Ascending aorta (tissue), 2 donors: ENCODE measurements around the gene ADGRG1. TPM values are rescaled to one million over a fixed set of nuclear protein-coding genes. Genes with fewer than 3 reads are reported as not detected.

Source experiments
- DNase-seq, 2 donors: peaks; one replicate each; pipeline ENCODE4 v3.0.0-alpha.2; 2019; ENCODE audit warnings: low spot score in 2 of 2
- H3K27ac ChIP-seq, 2 donors: fragments of 200-600 bp; sonication (generic); one replicate each; pipeline ENCODE4 v1.5.1; 2016 to 2017; ENCODE audit warnings: mild to moderate bottlenecking in 1 of 2
- H3K27me3 ChIP-seq: fragments of 200-600 bp; sonication (generic); one replicate; pipeline ENCODE4 v1.5.1; 2017
- H3K36me3 ChIP-seq, 2 donors: fragments of 200-600 bp; sonication (generic); one replicate each; pipeline ENCODE4 v1.5.1; 2016
- H3K4me1 ChIP-seq, 2 donors: fragments of 200-600 bp; sonication (generic); one replicate each; pipeline ENCODE4 v1.5.1; 2016 to 2017; ENCODE audit warnings: mild to moderate bottlenecking in 1 of 2
- H3K4me3 ChIP-seq, 2 donors: fragments of 200-600 bp; sonication (generic); one replicate each; pipeline ENCODE4 v1.5.1; 2016 to 2017; ENCODE audit warnings: mild to moderate bottlenecking in 1 of 2
- H3K9me3 ChIP-seq, 2 donors: fragments of 200-600 bp; sonication (generic); one replicate each; pipeline ENCODE4 v1.5.1; 2016
- intact Hi-C: fragments of 100-400 bp; cut with DNase I; formaldehyde crosslinking; loops from one replicate; pipeline ENCODE4 v1.15.1; 2023
- total RNA-seq: library from RNA; depleted of rRNA; stranded (reverse); fragments of >200 nt; gene quantifications from one replicate; pipeline ENCODE4 v1.1.0, GENCODE V29; 2016
- TF ChIP-seq, protein P1 (sequence below), 3 experiments: fragments of 200-600 bp in 2 of 3; fragments of 450-650 bp in 1 of 3; sonication (generic) in 2 of 3; IDR thresholded peaks; one replicate each; pipeline ENCODE4 v1.5.1; 2016 to 2019; ENCODE audit warnings: antibody characterized with exemption in 3 of 3, mild to moderate bottlenecking in 1 of 3, moderate library complexity in 1 of 3

ADGRG1 gene
- total RNA-seq: 343 TPM

DNA sequence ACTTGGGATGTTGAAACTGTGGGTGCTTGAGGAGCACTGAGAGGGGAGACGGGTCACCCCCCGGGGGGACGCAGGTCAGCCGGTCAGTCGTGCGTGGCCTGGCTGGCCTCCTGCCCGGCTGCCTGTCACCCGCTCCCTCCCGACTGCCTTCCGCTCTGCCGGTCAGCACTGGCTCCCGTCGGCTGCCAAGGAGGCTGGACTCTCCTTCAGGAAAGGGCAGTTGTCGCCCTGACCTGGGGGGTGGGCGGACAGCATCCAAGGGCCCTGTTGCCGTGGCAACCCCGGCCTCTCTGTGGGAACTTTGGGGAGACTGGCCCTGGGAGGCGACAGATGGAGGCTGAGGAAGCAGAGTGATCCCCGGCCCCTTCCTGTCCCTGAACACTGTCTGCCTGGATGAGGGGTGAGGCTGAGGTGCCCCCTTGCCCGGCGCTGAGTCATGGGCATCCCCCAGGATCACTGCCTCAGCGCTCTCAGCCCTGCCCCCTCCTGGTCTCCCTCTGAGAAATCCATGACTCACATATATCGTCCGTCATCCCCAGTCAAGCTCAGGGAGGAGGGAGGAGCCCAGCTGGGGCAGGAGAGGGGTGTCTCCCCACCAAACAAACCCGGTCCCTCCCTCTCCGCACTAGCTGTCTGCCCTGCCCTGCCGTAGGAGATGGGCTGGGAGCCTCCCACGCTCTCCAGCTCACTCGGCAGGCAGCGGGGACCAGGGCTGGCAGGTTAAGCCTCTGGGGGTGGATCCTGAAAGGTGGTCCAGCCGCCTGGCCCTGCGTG lies at the start of gene ADGRG1:
ADGRG1 (plus strand) TSS at position 623 of the 774 bp plus-strand sequence. CDS start 21,658 bp downstream, outside the sequence.
- Histone ChIP-seq H3K36me3 (no peaks in the 10 kb centered on the region), H3K9me3 (no peaks in the 10 kb centered on the region), H3K4me3 (peak within 1 kb of the TSS; percentile 28 to 32), H3K27ac (peak within 1 kb of the TSS; percentile 4 to 12), H3K27me3 (no peaks in the 10 kb centered on the region), H3K4me1 (peaks cover 0 to 5% of the 10 kb centered on the region in 2 donors)
- DNase-seq: peak; percentile 43 to 85
- TF ChIP-seq, protein P1, sequence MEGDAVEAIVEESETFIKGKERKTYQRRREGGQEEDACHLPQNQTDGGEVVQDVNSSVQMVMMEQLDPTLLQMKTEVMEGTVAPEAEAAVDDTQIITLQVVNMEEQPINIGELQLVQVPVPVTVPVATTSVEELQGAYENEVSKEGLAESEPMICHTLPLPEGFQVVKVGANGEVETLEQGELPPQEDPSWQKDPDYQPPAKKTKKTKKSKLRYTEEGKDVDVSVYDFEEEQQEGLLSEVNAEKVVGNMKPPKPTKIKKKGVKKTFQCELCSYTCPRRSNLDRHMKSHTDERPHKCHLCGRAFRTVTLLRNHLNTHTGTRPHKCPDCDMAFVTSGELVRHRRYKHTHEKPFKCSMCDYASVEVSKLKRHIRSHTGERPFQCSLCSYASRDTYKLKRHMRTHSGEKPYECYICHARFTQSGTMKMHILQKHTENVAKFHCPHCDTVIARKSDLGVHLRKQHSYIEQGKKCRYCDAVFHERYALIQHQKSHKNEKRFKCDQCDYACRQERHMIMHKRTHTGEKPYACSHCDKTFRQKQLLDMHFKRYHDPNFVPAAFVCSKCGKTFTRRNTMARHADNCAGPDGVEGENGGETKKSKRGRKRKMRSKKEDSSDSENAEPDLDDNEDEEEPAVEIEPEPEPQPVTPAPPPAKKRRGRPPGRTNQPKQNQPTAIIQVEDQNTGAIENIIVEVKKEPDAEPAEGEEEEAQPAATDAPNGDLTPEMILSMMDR (IDR thresholded peaks at IDR 0.05): no peak
- intact Hi-C loops: loop anchor here (5.0 kb wide), 1 partner anchor 421 kb away; no protein-coding TSS in a partner anchor

DNA sequence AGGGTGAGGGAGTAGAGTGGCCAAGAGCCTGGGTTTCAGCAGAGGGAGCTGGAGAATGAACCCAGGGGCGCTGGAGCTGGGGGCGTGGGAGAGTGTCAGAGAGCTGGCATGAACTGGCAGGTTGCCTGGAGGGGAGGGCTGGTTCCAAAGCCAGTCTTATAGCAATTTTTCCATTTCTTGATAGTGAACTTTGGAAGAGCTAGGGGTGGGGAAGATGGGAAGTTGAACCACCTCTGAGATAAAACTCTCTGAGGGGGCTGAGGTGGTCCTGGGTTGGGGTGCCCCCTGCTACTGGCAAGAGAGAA lies 49.1 kb upstream of the ADGRG1 start:
- no peak for DNase-seq
- intact Hi-C loops: no loop called here
- Histone ChIP-seq H3K27me3 (no peaks in the 10 kb centered on the region), H3K4me1 (no peaks in the 10 kb centered on the region), H3K27ac (no peak overlapping the region), H3K36me3 (no peaks in the 10 kb centered on the region), H3K9me3 (no peaks in the 10 kb centered on the region), H3K4me3 (no peak overlapping the region)
- TF ChIP-seq, protein P1 (IDR thresholded peaks at IDR 0.05): no peak

DNA sequence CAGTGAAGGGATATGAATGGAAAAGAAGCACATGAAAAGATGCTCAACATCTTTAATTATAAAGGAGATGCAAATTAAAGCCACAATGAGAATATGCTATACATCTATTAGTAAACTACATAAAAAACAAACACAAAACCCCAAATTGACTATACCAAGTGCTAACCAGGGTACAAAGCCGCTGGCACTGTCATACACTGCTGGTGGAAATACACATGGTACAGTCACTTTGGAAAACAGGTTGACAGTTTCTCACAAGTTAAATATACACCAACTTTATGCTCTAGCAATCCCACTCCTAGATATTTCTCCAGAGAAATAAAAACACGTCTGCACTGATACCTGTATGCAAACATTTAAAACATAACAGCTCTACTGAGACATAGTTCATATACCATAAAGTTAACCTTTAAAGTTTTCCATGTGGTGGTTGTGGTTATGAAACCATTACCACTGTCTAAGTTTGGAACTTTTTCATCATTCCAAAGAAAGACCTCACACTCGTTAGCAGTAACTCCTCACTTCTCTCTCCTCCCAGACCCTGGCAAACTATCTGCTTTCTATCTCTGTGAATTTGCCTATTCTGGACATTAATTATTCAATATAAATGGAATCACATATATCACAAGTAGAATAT lies 43.3 kb upstream of the ADGRG1 start:
- Histone ChIP-seq H3K4me1 (no peaks in the 10 kb centered on the region), H3K36me3 (no peaks in the 10 kb centered on the region), H3K27ac (no peak overlapping the region), H3K27me3 (no peaks in the 10 kb centered on the region), H3K4me3 (no peak overlapping the region), H3K9me3 (no peaks in the 10 kb centered on the region)
- intact Hi-C loops: no loop called here
- no peak for DNase-seq
- TF ChIP-seq, protein P1 (IDR thresholded peaks at IDR 0.05): no peak

DNA sequence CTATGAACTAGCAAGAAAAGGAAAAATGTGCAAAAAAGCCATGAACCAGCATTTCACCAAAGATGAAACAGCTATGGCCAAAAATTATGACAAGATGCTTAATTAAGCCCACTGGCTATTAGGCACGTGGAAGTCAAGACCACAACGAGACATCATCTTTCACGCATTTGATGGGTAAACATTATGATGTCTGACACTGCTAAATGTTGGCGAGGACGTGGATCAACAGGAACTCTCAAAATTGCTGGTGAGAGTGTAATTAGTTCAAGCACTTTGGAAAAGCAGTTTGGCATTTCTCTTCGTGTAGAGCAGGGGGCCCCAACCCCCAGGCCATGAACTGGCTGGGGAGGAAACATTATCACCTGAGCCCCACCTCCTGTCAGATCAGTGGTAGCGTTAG lies 39.6 kb upstream of the ADGRG1 start:
- H3K4me3 ChIP-seq: no peak overlapping the region
- intact Hi-C loops: no loop called here
- peak in 1 of 2 donors; percentile 4 for DNase-seq

DNA sequence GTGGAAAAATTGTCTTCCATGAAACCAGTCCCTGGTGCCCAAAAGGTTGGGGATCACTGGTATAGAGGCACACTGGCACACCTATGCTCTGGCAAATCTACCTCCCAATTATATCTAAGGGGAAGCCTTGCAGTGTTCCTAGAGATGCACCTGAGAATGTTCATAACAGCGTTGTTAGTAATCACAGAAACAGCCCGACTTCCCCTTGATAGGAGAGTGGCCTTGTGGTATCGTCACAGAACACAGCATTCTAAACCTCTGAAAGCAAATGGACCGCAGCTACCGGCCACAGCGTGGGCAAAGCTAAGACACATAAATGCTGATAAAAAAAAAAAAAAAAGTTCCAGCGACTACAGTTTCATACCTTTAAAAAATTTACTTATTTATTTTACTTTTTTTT lies 39.1 kb upstream of the ADGRG1 start:
- DNase-seq: peak in 1 of 2 donors; percentile 47
- Histone ChIP-seq H3K27me3 (no peaks in the 10 kb centered on the region), H3K36me3 (no peaks in the 10 kb centered on the region), H3K4me3 (no peak overlapping the region), H3K4me1 (no peaks in the 10 kb centered on the region), H3K27ac (no peak overlapping the region), H3K9me3 (no peaks in the 10 kb centered on the region)
- TF ChIP-seq, protein P1 (IDR thresholded peaks at IDR 0.05): no peak
- intact Hi-C loops: no loop called here

More for the DNA sequence above, 39.6 kb upstream of the ADGRG1 start:
- no peaks in the 10 kb centered on the region for H3K4me1 ChIP-seq
- TF ChIP-seq, protein P1 (IDR thresholded peaks at IDR 0.05): no peak
- H3K27me3 ChIP-seq: no peaks in the 10 kb centered on the region
- H3K27ac ChIP-seq: no peak overlapping the region
- H3K9me3 ChIP-seq: no peaks in the 10 kb centered on the region
- no peaks in the 10 kb centered on the region for H3K36me3 ChIP-seq
